ENCODE results near the gene FCHSD2. TPM values are rescaled to one million over a fixed set of nuclear protein-coding genes. Genes with fewer than 3 reads are reported as not detected.

Gene FCHSD2
- total RNA-seq, 1 donor from 2014 or later, result 18.9 TPM

DNA sequence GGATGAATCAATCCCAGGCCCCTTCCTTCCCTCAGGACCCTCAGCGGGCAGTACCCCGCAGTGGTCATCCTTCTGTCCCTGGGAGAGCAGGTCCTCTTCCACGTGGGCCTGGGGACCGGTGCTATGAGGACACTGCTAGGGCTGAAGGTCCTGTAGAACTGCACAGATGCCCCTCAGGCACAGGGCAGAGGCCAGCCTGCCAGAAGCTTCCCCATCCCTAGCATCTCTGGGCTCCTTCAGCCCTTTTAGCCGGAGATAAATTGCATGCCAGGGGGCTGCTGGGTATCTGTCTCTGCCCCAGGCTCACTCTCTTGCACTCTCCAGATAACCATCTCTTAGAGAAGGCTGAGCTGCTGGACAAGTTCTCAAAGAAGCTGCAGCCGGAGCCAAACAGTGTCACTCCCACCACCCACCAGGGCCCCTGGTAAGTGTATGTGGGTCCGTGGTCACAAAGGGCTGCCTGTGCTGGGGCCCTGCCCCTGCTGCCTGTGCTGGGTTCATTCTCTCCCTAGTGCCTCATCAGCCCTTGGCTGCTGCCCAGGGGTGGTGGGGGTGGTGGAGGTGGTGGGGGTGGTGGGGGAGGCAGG lies 325.6 kb downstream of the FCHSD2 start:
- H4K20me1 ChIP-seq (ENCODE audit: insufficient read depth, low read length), result no peaks in the 10 kb centered on the region
- H3K9me3 ChIP-seq (ENCODE audit: insufficient read depth, low read depth, low read length), result no peaks in the 10 kb centered on the region
- no peak overlapping the region for H3K4me3 ChIP-seq (ENCODE audit: insufficient read depth, low read depth, low read length)
- no peak overlapping the region for H3K9ac ChIP-seq (ENCODE audit: low read length)
- H3K4me1 ChIP-seq (ENCODE audit: insufficient read depth, low read length), result peaks cover 40% of the 10 kb centered on the region
- no peak overlapping the region for H3K4me2 ChIP-seq (ENCODE audit: low read length)
- peaks cover 22% of the 10 kb centered on the region for H3K4me1 Mint-ChIP-seq (ENCODE audit: low read depth, unreplicated experiment)
- H3K4me3 Mint-ChIP-seq (ENCODE audit: unreplicated experiment), result no peak overlapping the region
- H3K9me3 Mint-ChIP-seq (ENCODE audit: unreplicated experiment), result peaks cover 2% of the 10 kb centered on the region
- H2AFZ ChIP-seq (ENCODE audit: low read depth, low read length), result no peak overlapping the region
- H3K36me3 Mint-ChIP-seq (ENCODE audit: low read depth, unreplicated experiment), result peaks cover 13% of the 10 kb centered on the region
- no peak for FAIRE-seq
- H3K27ac ChIP-seq (ENCODE audit: low read depth, low read length), result no peak overlapping the region
- H3K27me3 ChIP-seq (ENCODE audit: insufficient read depth, low read length), result no peaks in the 10 kb centered on the region
- H3K27me3 Mint-ChIP-seq (ENCODE audit: low read depth, unreplicated experiment), result peaks cover 2% of the 10 kb centered on the region
- no peak overlapping the region for H3K27ac Mint-ChIP-seq (ENCODE audit: unreplicated experiment)
- peaks cover 3% of the 10 kb centered on the region for H3K36me3 ChIP-seq (ENCODE audit: insufficient read depth, low read length)
- no peak for TF ChIP-seq EZH2 (IDR thresholded peaks at IDR 0.05; ENCODE audit: insufficient read depth, low read length)
- TF ChIP-seq, protein P1, sequence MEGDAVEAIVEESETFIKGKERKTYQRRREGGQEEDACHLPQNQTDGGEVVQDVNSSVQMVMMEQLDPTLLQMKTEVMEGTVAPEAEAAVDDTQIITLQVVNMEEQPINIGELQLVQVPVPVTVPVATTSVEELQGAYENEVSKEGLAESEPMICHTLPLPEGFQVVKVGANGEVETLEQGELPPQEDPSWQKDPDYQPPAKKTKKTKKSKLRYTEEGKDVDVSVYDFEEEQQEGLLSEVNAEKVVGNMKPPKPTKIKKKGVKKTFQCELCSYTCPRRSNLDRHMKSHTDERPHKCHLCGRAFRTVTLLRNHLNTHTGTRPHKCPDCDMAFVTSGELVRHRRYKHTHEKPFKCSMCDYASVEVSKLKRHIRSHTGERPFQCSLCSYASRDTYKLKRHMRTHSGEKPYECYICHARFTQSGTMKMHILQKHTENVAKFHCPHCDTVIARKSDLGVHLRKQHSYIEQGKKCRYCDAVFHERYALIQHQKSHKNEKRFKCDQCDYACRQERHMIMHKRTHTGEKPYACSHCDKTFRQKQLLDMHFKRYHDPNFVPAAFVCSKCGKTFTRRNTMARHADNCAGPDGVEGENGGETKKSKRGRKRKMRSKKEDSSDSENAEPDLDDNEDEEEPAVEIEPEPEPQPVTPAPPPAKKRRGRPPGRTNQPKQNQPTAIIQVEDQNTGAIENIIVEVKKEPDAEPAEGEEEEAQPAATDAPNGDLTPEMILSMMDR (IDR thresholded peaks at IDR 0.05; ENCODE audit: insufficient read depth, low read depth, low read length), result no peak
- H3K79me2 ChIP-seq (ENCODE audit: insufficient read depth, low read length), result peaks cover 17% of the 10 kb centered on the region
- no peak for DNase-seq (ENCODE audit: low read depth)

DNA sequence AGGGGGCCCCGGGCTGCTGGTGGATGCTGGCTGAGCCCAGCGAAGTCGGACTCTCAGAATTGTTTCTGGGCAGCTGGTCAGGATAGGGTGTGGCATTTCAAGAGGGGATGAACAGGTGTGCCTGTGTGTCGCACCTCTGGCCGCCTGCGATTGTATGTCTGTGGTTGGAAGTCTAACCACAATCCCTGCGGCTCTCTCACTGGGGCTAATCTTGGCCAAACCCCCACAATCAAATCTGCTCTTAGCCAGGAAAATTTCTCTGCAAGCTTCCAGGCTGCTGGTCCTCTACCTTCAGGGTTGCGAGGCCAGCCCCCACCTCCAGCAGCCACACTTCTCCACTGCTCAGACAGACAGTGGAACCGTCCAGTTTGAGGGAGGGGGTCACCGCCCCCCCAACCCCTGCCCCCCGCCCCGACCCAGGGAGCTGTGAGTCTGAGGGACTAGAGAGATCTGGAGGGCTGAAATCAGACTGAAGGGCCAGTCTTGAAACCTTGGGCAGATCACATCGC lies 327.0 kb downstream of the FCHSD2 start:
- H3K36me3 ChIP-seq (ENCODE audit: insufficient read depth, low read length), result peaks cover 3% of the 10 kb centered on the region
- no peak for FAIRE-seq
- peaks cover 35% of the 10 kb centered on the region for H3K4me1 ChIP-seq (ENCODE audit: insufficient read depth, low read length)
- Mint-ChIP-seq H3K27ac (ENCODE audit: unreplicated experiment) (peak overlapping the region; percentile 90), H3K9me3 (ENCODE audit: unreplicated experiment) (peaks cover 2% of the 10 kb centered on the region), H3K36me3 (ENCODE audit: low read depth, unreplicated experiment) (peaks cover 14% of the 10 kb centered on the region), H3K4me3 (ENCODE audit: unreplicated experiment) (peak overlapping the region; percentile 97), H3K27me3 (ENCODE audit: low read depth, unreplicated experiment) (peaks cover 2% of the 10 kb centered on the region), H3K4me1 (ENCODE audit: low read depth, unreplicated experiment) (peaks cover 22% of the 10 kb centered on the region)
- no peak for DNase-seq (ENCODE audit: low read depth)
- H3K9me3 ChIP-seq (ENCODE audit: insufficient read depth, low read depth, low read length), result no peaks in the 10 kb centered on the region
- H4K20me1 ChIP-seq (ENCODE audit: insufficient read depth, low read length), result no peaks in the 10 kb centered on the region
- H3K4me3 ChIP-seq (ENCODE audit: insufficient read depth, low read depth, low read length), result peak overlapping the region; percentile 78
- H3K27ac ChIP-seq (ENCODE audit: low read depth, low read length), result peak overlapping the region; percentile 96
- peak overlapping the region; percentile 97 for H3K4me2 ChIP-seq (ENCODE audit: low read length)
- peak overlapping the region; percentile 99 for H2AFZ ChIP-seq (ENCODE audit: low read depth, low read length)
- H3K27me3 ChIP-seq (ENCODE audit: insufficient read depth, low read length), result no peaks in the 10 kb centered on the region
- peak overlapping the region; percentile 93 for H3K9ac ChIP-seq (ENCODE audit: low read length)
- TF ChIP-seq EZH2 (IDR thresholded peaks at IDR 0.05; ENCODE audit: insufficient read depth, low read length), result no peak
- TF ChIP-seq, protein P1 (IDR thresholded peaks at IDR 0.05; ENCODE audit: insufficient read depth, low read depth, low read length), result no peak
- H3K79me2 ChIP-seq (ENCODE audit: insufficient read depth, low read length), result peaks cover 17% of the 10 kb centered on the region

All from astrocyte (in vitro differentiated cells and primary cell).